A549 (cell line): ENCODE data around the gene UBA52.

Experiments used
- FOSL2 ChIP-seq, 2 experiments: fragments of 450-650 bp in 1 of 2; fragments of >200 bp in 1 of 2; sonication (Bioruptor Twin) in 1 of 2; formaldehyde crosslinking; IDR thresholded peaks; 2 replicates each; pipeline versions ENCODE4 v1.5.0 to v1.6.1; 2016 to 2020; ENCODE audit warnings: mild to moderate bottlenecking in 1 of 2, moderate library complexity in 1 of 2
- HOXA7 ChIP-seq: fragments of 250-450 bp; sonication (Bioruptor Pico); IDR thresholded peaks from 2 replicates; pipeline ENCODE4 v1.5.0; 2020; ENCODE audit warnings: mild to moderate bottlenecking, moderate library complexity
- JUN ChIP-seq, 2 experiments: fragments of >200 bp; sonication (Bioruptor Twin); formaldehyde crosslinking; IDR thresholded peaks; 2 replicates in 1 of 2; 3 replicates in 1 of 2; pipeline ENCODE4 v1.6.1; 2016 to 2017
- MAFK ChIP-seq: fragments of 450-650 bp; IDR thresholded peaks from 2 replicates; pipeline ENCODE4 v1.6.1; 2014; ENCODE audit not compliant: partially characterized antibody
- NR3C1 ChIP-seq: fragments of >200 bp; sonication (Bioruptor Twin); formaldehyde crosslinking; IDR thresholded peaks from 3 replicates; pipeline ENCODE4 v1.6.1; 2017
- PHF8 ChIP-seq: fragments of 200-600 bp; sonication (generic); IDR thresholded peaks from 2 replicates; pipeline ENCODE4 v1.6.1; 2016; ENCODE audit warnings: low read depth, mild to moderate bottlenecking, antibody characterized with exemption, moderate library complexity, borderline replicate concordance
- POLR2A ChIP-seq: IDR thresholded peaks from 2 replicates; pipeline ENCODE4 v1.6.1; 2012; ENCODE audit warnings: mild to moderate bottlenecking, low read length
- RNF2 ChIP-seq: fragments of 200-600 bp; sonication (generic); IDR thresholded peaks from 2 replicates; pipeline ENCODE4 v1.6.1; 2016; ENCODE audit warnings: low read depth, mild to moderate bottlenecking, antibody characterized with exemption, moderate library complexity, borderline replicate concordance
- TF ChIP-seq, protein P1 (sequence below): fragments of >200 bp; sonication (Bioruptor Twin); formaldehyde crosslinking; IDR thresholded peaks from 3 replicates; pipeline ENCODE4 v1.5.1; 2016
- TF ChIP-seq, protein P2 (sequence below): fragments of 150-350 bp; IDR thresholded peaks from 2 replicates; pipeline ENCODE4 v1.6.1; 2014; ENCODE audit warnings: low read depth, mild to moderate bottlenecking, low read length
- TF ChIP-seq, protein P3 (sequence below): IDR thresholded peaks from 2 replicates; pipeline ENCODE4 v1.6.1; 2012
- TF ChIP-seq, protein P4 (sequence below): fragments of 450-650 bp; IDR thresholded peaks from 2 replicates; pipeline ENCODE4 v1.6.1; 2014; ENCODE audit warnings: antibody characterized with exemption

DNA sequence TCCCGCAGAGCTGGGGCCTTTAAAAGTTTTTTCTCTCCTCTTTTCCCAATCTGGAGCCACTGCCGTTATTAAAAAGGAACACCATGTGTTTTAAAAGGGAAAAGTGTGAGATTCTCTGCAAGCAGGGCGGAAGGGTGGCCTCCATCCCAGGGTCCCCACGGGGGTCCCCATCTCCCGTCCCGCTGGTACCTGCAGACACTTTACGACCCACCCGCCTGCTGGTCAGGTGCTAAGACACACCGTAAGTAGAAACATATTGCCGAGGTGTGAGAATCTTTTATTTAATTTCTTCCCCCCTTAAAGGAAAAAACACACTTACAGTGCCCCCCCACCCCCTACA is 33.1 kb downstream of the UBA52 start:
- TF ChIP-seq MAFK (no peak), PHF8 (no peak), JUN (IDR thresholded peaks at IDR 0.05) (no peak), RNF2 (no peak), POLR2A (no peak), FOSL2 (IDR thresholded peaks at IDR 0.05) (no peak), FOSL2 (CRISPR knock-in tag; IDR thresholded peaks at IDR 0.05) (no peak), HOXA7 (CRISPR knock-in tag) (no peak), NR3C1 (no peak)
- TF ChIP-seq, protein P1, sequence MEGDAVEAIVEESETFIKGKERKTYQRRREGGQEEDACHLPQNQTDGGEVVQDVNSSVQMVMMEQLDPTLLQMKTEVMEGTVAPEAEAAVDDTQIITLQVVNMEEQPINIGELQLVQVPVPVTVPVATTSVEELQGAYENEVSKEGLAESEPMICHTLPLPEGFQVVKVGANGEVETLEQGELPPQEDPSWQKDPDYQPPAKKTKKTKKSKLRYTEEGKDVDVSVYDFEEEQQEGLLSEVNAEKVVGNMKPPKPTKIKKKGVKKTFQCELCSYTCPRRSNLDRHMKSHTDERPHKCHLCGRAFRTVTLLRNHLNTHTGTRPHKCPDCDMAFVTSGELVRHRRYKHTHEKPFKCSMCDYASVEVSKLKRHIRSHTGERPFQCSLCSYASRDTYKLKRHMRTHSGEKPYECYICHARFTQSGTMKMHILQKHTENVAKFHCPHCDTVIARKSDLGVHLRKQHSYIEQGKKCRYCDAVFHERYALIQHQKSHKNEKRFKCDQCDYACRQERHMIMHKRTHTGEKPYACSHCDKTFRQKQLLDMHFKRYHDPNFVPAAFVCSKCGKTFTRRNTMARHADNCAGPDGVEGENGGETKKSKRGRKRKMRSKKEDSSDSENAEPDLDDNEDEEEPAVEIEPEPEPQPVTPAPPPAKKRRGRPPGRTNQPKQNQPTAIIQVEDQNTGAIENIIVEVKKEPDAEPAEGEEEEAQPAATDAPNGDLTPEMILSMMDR: no peak
- TF ChIP-seq, protein P2, sequence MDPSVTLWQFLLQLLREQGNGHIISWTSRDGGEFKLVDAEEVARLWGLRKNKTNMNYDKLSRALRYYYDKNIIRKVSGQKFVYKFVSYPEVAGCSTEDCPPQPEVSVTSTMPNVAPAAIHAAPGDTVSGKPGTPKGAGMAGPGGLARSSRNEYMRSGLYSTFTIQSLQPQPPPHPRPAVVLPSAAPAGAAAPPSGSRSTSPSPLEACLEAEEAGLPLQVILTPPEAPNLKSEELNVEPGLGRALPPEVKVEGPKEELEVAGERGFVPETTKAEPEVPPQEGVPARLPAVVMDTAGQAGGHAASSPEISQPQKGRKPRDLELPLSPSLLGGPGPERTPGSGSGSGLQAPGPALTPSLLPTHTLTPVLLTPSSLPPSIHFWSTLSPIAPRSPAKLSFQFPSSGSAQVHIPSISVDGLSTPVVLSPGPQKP: no peak
- TF ChIP-seq, protein P3, sequence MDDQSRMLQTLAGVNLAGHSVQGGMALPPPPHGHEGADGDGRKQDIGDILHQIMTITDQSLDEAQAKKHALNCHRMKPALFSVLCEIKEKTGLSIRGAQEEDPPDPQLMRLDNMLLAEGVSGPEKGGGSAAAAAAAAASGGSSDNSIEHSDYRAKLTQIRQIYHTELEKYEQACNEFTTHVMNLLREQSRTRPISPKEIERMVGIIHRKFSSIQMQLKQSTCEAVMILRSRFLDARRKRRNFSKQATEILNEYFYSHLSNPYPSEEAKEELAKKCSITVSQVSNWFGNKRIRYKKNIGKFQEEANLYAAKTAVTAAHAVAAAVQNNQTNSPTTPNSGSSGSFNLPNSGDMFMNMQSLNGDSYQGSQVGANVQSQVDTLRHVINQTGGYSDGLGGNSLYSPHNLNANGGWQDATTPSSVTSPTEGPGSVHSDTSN: no peak
- TF ChIP-seq, protein P4, sequence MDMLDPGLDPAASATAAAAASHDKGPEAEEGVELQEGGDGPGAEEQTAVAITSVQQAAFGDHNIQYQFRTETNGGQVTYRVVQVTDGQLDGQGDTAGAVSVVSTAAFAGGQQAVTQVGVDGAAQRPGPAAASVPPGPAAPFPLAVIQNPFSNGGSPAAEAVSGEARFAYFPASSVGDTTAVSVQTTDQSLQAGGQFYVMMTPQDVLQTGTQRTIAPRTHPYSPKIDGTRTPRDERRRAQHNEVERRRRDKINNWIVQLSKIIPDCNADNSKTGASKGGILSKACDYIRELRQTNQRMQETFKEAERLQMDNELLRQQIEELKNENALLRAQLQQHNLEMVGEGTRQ: no peak
